Uterus (tissue), 2 donors: ENCODE results near the gene PPHLN1.

Experiments
- CTCF ChIP-seq, 4 experiments: fragments of 200-600 bp in 2 of 4; fragments of 450-650 bp in 2 of 4; sonication (generic) in 2 of 4; IDR thresholded peaks; one replicate each; pipeline ENCODE4 v1.5.1; 2016 to 2019; ENCODE audit warnings: antibody characterized with exemption in 4 of 4, mild to moderate bottlenecking in 2 of 4, moderate library complexity in 1 of 4
- POLR2A ChIP-seq, 2 donors: fragments of 450-650 bp; IDR thresholded peaks; one replicate each; pipeline ENCODE4 v1.6.1; 2016; ENCODE audit warnings: antibody characterized with exemption in 2 of 2, mild to moderate bottlenecking in 1 of 2, moderate library complexity in 1 of 2

- TF ChIP-seq CTCF (IDR thresholded peaks at IDR 0.05) = peak; percentile 52 to 62 (median 58)
- no peak for TF ChIP-seq POLR2A (IDR thresholded peaks at IDR 0.05)
These were observed 46.3 kb downstream of the PPHLN1 start for GRCh38 chr12:42372154-42372791.
